ENCODE results near the gene SNUPN. TPM values are rescaled to one million over a fixed set of nuclear protein-coding genes. Genes with fewer than 3 reads are reported as not detected.

SNUPN gene
- total RNA-seq (25.2 and 25.6 TPM in 2 replicates), polyA plus RNA-seq (28.8 and 33.2 TPM in 2 replicates)

DNA sequence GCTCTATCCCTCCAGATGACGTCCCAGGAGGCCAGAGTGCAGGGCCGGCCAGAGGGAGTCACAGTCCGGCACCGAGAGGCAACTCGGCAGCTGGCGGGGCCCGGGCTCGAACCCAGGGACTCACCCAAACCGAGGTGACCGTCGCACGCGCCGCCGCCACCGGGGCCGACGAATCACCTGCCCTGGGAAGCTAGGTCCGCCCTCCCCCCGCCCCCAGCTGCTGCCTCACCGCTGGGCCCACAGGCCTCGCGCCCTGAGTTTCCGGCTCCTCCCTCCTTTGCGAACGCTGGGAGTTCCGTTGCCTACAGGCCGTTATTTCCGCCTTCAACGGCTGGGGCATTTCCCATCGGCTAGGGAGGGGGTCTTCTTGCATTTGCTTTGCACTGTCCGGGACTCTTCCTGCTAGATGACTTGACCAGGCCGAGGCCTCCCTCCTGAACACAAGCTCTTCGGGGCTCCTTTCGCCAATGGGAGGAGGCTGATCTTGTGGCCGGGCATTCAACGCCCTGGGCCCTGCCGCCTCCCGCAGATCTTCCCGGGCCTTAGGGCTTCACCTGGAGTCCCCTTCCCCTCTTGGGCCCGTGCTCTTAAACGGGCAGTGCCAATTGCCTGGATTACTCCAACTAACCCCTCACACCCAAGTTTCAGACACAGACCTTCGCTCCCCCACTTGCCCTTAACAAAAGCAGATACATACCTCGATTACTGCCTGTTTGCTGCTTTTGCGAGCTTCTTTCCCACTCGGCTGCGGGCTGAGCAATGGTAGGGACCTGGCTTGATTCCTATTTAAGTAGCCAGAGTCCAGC lies at the start of gene SNUPN:
Gene SNUPN, minus strand, starts transcription at position 184 of the 806 bp plus-strand sequence. CDS start 4,674 bp downstream, outside the sequence.
- Histone ChIP-seq H3K4me3 (peak within 1 kb of the TSS; percentile 86), H3K4me1 (ENCODE audit: insufficient read depth) (no peaks in the 10 kb centered on the region), H3K27ac (peak within 1 kb of the TSS; percentile 99), H3K4me2 (peak within 1 kb of the TSS; percentile 80), H4K20me1 (ENCODE audit: insufficient read depth, poor library complexity, severe bottlenecking) (no peaks in the 10 kb centered on the region), H2AFZ (peak within 1 kb of the TSS; percentile 99), H3K36me3 (replicated peaks; ENCODE audit: insufficient read depth, low read depth) (no peaks in the 10 kb centered on the region), H3K9me3 (ENCODE audit: low read depth) (no peaks in the 10 kb centered on the region), H3K27me3 (no peaks in the 10 kb centered on the region), H3K9me2 (replicated peaks; ENCODE audit: insufficient read depth) (no peaks in the 10 kb centered on the region), H3K79me2 (peaks cover 3% of the 10 kb centered on the region)
- 3% methylated on average over 42 of the region's 47 CpGs for WGBS (ENCODE audit: low lambda C conversion rate, missing lambda C conversion rate)
- peak; percentile 96 for DNase-seq (ENCODE audit: low spot score)
- TF ChIP-seq EZH2phosphoT487 (IDR thresholded peaks at IDR 0.05; ENCODE audit: low read depth, severe bottlenecking, unreplicated experiment) (no peak), EZH2 (IDR thresholded peaks at IDR 0.05; ENCODE audit: borderline replicate concordance) (no peak)
- TF ChIP-seq, protein P1, sequence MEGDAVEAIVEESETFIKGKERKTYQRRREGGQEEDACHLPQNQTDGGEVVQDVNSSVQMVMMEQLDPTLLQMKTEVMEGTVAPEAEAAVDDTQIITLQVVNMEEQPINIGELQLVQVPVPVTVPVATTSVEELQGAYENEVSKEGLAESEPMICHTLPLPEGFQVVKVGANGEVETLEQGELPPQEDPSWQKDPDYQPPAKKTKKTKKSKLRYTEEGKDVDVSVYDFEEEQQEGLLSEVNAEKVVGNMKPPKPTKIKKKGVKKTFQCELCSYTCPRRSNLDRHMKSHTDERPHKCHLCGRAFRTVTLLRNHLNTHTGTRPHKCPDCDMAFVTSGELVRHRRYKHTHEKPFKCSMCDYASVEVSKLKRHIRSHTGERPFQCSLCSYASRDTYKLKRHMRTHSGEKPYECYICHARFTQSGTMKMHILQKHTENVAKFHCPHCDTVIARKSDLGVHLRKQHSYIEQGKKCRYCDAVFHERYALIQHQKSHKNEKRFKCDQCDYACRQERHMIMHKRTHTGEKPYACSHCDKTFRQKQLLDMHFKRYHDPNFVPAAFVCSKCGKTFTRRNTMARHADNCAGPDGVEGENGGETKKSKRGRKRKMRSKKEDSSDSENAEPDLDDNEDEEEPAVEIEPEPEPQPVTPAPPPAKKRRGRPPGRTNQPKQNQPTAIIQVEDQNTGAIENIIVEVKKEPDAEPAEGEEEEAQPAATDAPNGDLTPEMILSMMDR (IDR thresholded peaks at IDR 0.05; ENCODE audit: poor library complexity) = no peak

DNA sequence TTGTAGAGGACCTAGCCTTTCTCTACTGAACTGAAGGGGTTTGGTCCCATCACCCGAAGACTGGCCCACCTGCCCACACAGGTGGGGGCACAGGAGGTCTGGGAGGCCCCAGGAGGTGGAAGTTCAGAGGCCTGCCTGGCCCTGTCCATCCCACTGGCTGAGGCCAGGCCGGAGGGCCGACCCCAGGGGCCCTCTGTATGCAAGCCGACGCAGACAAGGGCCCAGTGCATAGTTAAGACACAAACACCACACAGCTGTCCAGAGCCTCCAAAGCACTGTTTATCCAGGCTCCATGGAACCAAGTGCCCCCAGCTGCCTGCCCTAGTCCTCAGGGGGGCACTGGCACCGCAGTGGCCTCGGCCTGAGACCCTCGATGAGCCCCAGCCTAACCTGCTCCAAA lies 48.8 kb upstream of the SNUPN start:
- 85% methylated on average over 8 of the region's 8 CpGs for WGBS (ENCODE audit: low lambda C conversion rate, missing lambda C conversion rate)
- TF ChIP-seq EZH2 (IDR thresholded peaks at IDR 0.05; ENCODE audit: borderline replicate concordance) = no peak
- no peak for TF ChIP-seq EZH2phosphoT487 (IDR thresholded peaks at IDR 0.05; ENCODE audit: low read depth, severe bottlenecking, unreplicated experiment)
- TF ChIP-seq, protein P1 (IDR thresholded peaks at IDR 0.05; ENCODE audit: poor library complexity) = no peak
- Histone ChIP-seq H3K4me1 (ENCODE audit: insufficient read depth) (peaks cover 38% of the 10 kb centered on the region), H3K9me2 (replicated peaks; ENCODE audit: insufficient read depth) (no peaks in the 10 kb centered on the region), H4K20me1 (ENCODE audit: insufficient read depth, poor library complexity, severe bottlenecking) (no peaks in the 10 kb centered on the region), H3K27me3 (no peaks in the 10 kb centered on the region), H3K36me3 (replicated peaks; ENCODE audit: insufficient read depth, low read depth) (no peaks in the 10 kb centered on the region), H3K9me3 (ENCODE audit: low read depth) (no peaks in the 10 kb centered on the region), H2AFZ (no peak overlapping the region), H3K27ac (peak overlapping the region; percentile 95), H3K79me2 (no peaks in the 10 kb centered on the region), H3K4me3 (no peak overlapping the region), H3K4me2 (no peak overlapping the region)
- DNase-seq (ENCODE audit: low spot score) = no peak

DNA sequence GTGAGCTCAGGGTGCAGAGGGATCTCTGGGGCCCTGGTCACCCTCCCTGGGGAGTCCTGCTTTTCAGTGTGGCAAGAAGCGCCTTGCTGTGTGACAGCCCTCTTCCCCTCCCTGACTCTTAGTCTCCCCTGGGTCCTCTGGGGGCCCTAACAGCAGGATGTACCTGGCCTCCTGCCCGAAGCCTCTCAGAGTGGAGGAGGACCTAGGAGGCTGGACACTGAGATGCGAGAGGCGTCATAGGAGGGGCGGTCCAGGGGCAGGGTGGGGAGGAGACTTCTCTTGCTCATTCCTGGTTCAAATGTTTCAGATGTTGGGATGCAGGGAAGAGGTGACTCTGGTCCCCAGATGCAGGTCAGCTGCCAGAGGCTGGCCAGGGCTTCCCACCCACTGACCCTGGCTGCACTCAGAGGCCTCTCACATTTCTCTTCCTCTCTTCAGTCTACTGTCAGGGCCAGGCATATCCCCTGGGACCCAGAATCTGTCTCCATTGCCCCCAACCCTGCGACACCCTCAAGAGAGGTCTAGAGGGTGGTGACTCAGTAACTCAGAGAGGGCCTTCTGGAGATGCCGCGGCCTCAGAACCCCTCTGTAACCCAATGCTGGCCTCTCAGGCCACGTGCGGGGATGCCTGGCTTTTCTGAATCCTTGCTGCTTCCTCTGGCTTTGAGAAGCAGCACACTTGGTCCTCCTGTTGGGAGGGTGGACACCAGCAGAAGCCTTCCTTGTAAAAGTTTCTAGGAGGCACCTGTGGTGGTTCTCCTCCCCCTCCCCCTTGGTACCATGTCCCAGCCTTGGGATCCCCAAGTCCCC lies 48.1 kb upstream of the SNUPN start:
- no peaks in the 10 kb centered on the region for H3K79me2 ChIP-seq
- H3K9me3 ChIP-seq (ENCODE audit: low read depth) = no peaks in the 10 kb centered on the region
- TF ChIP-seq EZH2phosphoT487 (IDR thresholded peaks at IDR 0.05; ENCODE audit: low read depth, severe bottlenecking, unreplicated experiment) (no peak), EZH2 (IDR thresholded peaks at IDR 0.05; ENCODE audit: borderline replicate concordance) (no peak)
- TF ChIP-seq, protein P1 (IDR thresholded peaks at IDR 0.05; ENCODE audit: poor library complexity) = no peak
- WGBS (ENCODE audit: low lambda C conversion rate, missing lambda C conversion rate) = 74% methylated on average over 10 of the region's 10 CpGs
- no peak overlapping the region for H3K4me3 ChIP-seq
- DNase-seq (ENCODE audit: low spot score) = peak; percentile 77
- H2AFZ ChIP-seq = no peak overlapping the region
- no peaks in the 10 kb centered on the region for H3K9me2 ChIP-seq (replicated peaks; ENCODE audit: insufficient read depth)
- H3K4me1 ChIP-seq (ENCODE audit: insufficient read depth) = peaks cover 38% of the 10 kb centered on the region
- H3K4me2 ChIP-seq = peak overlapping the region; percentile 68
- H3K27ac ChIP-seq = peak overlapping the region; percentile 95
- no peaks in the 10 kb centered on the region for H3K27me3 ChIP-seq
- H4K20me1 ChIP-seq (ENCODE audit: insufficient read depth, poor library complexity, severe bottlenecking) = no peaks in the 10 kb centered on the region
- H3K36me3 ChIP-seq (replicated peaks; ENCODE audit: insufficient read depth, low read depth) = no peaks in the 10 kb centered on the region

Data from hepatocyte (in vitro differentiated cells).